Vagina (tissue), 2 donors: ENCODE data around the gene FSIP1. TPM values are rescaled to one million over a fixed set of nuclear protein-coding genes. Genes with fewer than 3 reads are reported as not detected.

Source experiments
- DNase-seq, 2 donors: peaks; one replicate each; pipeline ENCODE4 v3.0.0-alpha.2; 2017; ENCODE audit errors: extremely low spot score in 2 of 2
- H3K27ac ChIP-seq: fragments of 200-600 bp; sonication (generic); one replicate; pipeline ENCODE4 v1.5.1; 2019
- H3K27me3 ChIP-seq: fragments of 200-600 bp; sonication (generic); one replicate; pipeline ENCODE4 v1.5.1; 2019
- H3K36me3 ChIP-seq, 2 donors: fragments of 200-600 bp; sonication (generic); one replicate each; pipeline ENCODE4 v1.5.1; 2017 to 2019
- H3K4me1 ChIP-seq: fragments of 200-600 bp; sonication (generic); one replicate; pipeline ENCODE4 v1.5.1; 2019
- H3K4me3 ChIP-seq, 2 donors: fragments of 200-600 bp; sonication (generic); 1 replicate in 1 of 2; 2 replicates in 1 of 2; pipeline ENCODE4 v1.5.1; 2016 to 2019
- H3K9me3 ChIP-seq: fragments of 200-600 bp; sonication (generic); one replicate; pipeline ENCODE4 v1.5.1; 2019
- CTCF ChIP-seq, 3 experiments: fragments of 450-650 bp in 2 of 3; fragments of 200-600 bp in 1 of 3; sonication (generic) in 1 of 3; IDR thresholded peaks; one replicate each; pipeline ENCODE4 v1.5.1; 2017 to 2019; ENCODE audit warnings: antibody characterized with exemption in 3 of 3, mild to moderate bottlenecking in 2 of 3, moderate library complexity in 2 of 3
- POLR2A ChIP-seq, 2 donors: fragments of 450-650 bp; IDR thresholded peaks; one replicate each; pipeline ENCODE4 v1.6.1; 2017; ENCODE audit warnings: antibody characterized with exemption in 2 of 2, mild to moderate bottlenecking in 2 of 2, moderate library complexity in 2 of 2
- POLR2AphosphoS5 ChIP-seq, 2 donors: sonication (generic); formaldehyde crosslinking; IDR thresholded peaks; one replicate each; pipeline ENCODE4 v1.9.0; 2017; ENCODE audit warnings: antibody characterized with exemption in 2 of 2, mild to moderate bottlenecking in 2 of 2, low read depth in 1 of 2; ENCODE audit not compliant: insufficient read depth in 1 of 2
- intact Hi-C: fragments of 100-400 bp; cut with DNase I; formaldehyde crosslinking; loops from one replicate; pipeline ENCODE4 v1.15.1; 2023
- total RNA-seq: library from RNA; depleted of rRNA; stranded (reverse); fragments of >200 nt; gene quantifications from one replicate; pipeline ENCODE4 v1.2.3, GENCODE V29; 2016

FSIP1 gene
- total RNA-seq, 1 donor from 2014 or later = 0.98 TPM

DNA sequence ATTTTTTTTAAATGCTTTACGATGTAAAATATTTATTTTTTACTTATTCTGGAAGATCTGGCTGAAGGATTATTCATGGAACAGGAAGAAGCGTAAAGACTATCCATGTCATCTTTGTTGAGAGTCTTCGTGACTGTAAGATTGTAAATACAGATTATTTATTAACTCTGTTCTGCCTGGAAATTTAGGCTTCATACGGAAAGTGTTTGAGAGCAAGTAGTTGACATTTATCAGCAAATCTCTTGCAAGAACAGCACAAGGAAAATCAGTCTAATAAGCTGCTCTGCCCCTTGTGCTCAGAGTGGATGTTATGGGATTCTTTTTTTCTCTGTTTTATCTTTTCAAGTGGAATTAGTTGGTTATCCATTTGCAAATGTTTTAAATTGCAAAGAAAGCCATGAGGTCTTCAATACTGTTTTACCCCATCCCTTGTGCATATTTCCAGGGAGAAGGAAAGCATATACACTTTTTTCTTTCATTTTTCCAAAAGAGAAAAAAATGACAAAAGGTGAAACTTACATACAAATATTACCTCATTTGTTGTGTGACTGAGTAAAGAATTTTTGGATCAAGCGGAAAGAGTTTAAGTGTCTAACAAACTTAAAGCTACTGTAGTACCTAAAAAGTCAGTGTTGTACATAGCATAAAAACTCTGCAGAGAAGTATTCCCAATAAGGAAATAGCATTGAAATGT lies 186.1 kb downstream of the FSIP1 start:
- Histone ChIP-seq H3K27me3 (no peaks in the 10 kb centered on the region), H3K36me3 (peaks cover 0 to 45% of the 10 kb centered on the region in 2 donors), H3K4me1 (peaks cover 10% of the 10 kb centered on the region), H3K9me3 (no peaks in the 10 kb centered on the region), H3K4me3 (no peak overlapping the region), H3K27ac (no peak overlapping the region)
- no peak for DNase-seq
- TF ChIP-seq CTCF (IDR thresholded peaks at IDR 0.05) = no peak
- no peak for TF ChIP-seq POLR2AphosphoS5 (IDR thresholded peaks at IDR 0.05; ENCODE audit: insufficient read depth in 1 of 2, low read depth in 1 of 2)
- no peak for TF ChIP-seq POLR2A (IDR thresholded peaks at IDR 0.05)
- intact Hi-C loops = no loop called here

- DNase-seq = no peak
- Histone ChIP-seq H3K4me3 (no peak overlapping the region), H3K4me1 (peaks cover 10% of the 10 kb centered on the region), H3K27me3 (no peaks in the 10 kb centered on the region), H3K36me3 (peaks cover 0 to 54% of the 10 kb centered on the region in 2 donors), H3K9me3 (no peaks in the 10 kb centered on the region), H3K27ac (no peak overlapping the region)
- intact Hi-C loops = no loop called here
- no peak for TF ChIP-seq POLR2A (IDR thresholded peaks at IDR 0.05)
- TF ChIP-seq CTCF (IDR thresholded peaks at IDR 0.05) = no peak
- no peak for TF ChIP-seq POLR2AphosphoS5 (IDR thresholded peaks at IDR 0.05; ENCODE audit: insufficient read depth in 1 of 2, low read depth in 1 of 2)
Measured at GRCh38 chr15:39595338-39596221, 187.1 kb downstream of the FSIP1 start.

DNA sequence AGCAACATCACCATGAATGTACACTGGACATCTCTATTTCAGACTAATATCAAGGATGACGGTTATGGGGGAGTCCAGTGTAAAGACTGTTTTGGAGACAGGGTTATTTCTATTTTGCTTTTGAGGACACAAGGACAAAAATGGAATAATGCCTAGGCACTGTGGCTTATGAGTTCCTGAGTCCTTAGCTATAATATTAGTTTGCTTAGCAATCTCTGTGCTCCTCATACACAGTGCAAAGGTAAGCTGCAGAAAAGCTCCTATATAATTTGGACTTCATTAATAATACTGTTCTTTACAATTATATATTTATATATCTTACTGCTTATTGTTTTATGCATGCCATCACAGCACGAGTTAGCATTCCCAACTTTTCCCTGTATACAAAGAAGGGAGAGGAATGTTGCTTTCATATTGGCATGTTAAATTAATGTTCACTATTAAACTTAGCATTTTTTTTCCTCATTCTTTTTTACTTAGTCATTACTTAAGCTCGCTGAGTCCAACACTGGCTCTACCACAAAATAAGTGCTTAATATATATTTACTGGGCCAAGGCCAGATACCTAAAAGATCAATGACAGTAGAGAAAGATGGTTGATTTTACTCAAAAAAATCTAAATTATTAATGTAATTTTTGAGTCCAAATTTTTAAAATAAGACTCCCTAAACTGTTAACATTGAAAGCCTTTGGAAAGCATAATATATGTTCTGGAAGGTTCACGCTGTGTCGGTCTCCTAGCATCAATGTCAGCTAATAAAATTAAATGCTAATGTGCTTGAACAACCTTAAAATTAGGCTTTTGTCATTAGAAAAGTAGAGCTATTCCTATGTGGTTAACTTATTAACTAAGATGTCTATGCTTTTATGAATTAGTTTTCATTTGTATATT lies 187.9 kb downstream of the FSIP1 start:
- Histone ChIP-seq H3K27ac (no peak overlapping the region), H3K9me3 (no peaks in the 10 kb centered on the region), H3K4me1 (peaks cover 10% of the 10 kb centered on the region), H3K36me3 (peaks cover 0 to 63% of the 10 kb centered on the region in 2 donors), H3K4me3 (no peak overlapping the region), H3K27me3 (no peaks in the 10 kb centered on the region)
- intact Hi-C loops = no loop called here
- no peak for DNase-seq
- TF ChIP-seq POLR2AphosphoS5 (IDR thresholded peaks at IDR 0.05; ENCODE audit: insufficient read depth in 1 of 2, low read depth in 1 of 2) = no peak
- TF ChIP-seq POLR2A (IDR thresholded peaks at IDR 0.05) = no peak
- no peak for TF ChIP-seq CTCF (IDR thresholded peaks at IDR 0.05)

GRCh38 chr15:39593656-39594445 lies 188.8 kb downstream of the FSIP1 start:
- Histone ChIP-seq H3K4me3 (no peak overlapping the region), H3K9me3 (no peaks in the 10 kb centered on the region), H3K27ac (no peak overlapping the region), H3K27me3 (no peaks in the 10 kb centered on the region), H3K4me1 (peaks cover 10% of the 10 kb centered on the region), H3K36me3 (peaks cover 0 to 71% of the 10 kb centered on the region in 2 donors)
- DNase-seq = no peak
- TF ChIP-seq CTCF (IDR thresholded peaks at IDR 0.05) = no peak
- no peak for TF ChIP-seq POLR2A (IDR thresholded peaks at IDR 0.05)
- TF ChIP-seq POLR2AphosphoS5 (IDR thresholded peaks at IDR 0.05; ENCODE audit: insufficient read depth in 1 of 2, low read depth in 1 of 2) = no peak
- intact Hi-C loops = no loop called here
